Measurements from ENCODE around the gene C10orf88. TPM values are rescaled to one million over a fixed set of nuclear protein-coding genes. Genes with fewer than 3 reads are reported as not detected.

C10orf88 gene
- total and polyA plus RNA-seq, 5 donors = 4.1 to 7.8 (median 6.6) TPM

DNA sequence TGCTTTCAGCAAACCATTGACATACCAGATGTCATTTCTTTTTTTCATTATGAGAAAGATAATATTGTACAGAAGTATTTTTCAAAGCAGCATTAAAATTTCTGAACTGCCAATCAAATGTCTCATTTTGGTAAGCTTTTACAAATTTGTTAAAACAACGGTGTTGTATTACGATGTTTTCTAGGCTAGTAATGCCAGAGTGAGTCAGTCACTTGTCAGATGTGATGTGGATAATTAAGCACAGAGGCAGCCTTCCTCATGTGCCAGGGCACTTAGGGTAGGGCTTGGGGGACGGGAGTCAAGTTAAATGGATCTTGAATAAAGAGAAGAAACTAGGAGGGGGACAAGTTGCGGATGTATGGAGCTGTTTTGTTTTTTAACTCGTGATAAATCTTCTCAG lies 36.3 kb upstream of the C10orf88 start:
- H3K9me3 ChIP-seq (ENCODE audit: control insufficient read depth, low read length) = no peaks in the 10 kb centered on the region
- H3K4me1 ChIP-seq (ENCODE audit: control insufficient read depth, insufficient read depth, low read length) = no peaks in the 10 kb centered on the region
- no peak overlapping the region for H3K27ac ChIP-seq (ENCODE audit: low read length)
- DNase-seq (no peak), ATAC-seq (no peak)
- intact Hi-C loops (cut with DNase I) = no loop called here
- H3K4me3 ChIP-seq (ENCODE audit: low read length) = no peak overlapping the region
- H3K27me3 ChIP-seq (ENCODE audit: control insufficient read depth, insufficient read depth) = no peaks in the 10 kb centered on the region
- WGBS = 69% methylated on average over 5 of the region's 5 CpGs

DNA sequence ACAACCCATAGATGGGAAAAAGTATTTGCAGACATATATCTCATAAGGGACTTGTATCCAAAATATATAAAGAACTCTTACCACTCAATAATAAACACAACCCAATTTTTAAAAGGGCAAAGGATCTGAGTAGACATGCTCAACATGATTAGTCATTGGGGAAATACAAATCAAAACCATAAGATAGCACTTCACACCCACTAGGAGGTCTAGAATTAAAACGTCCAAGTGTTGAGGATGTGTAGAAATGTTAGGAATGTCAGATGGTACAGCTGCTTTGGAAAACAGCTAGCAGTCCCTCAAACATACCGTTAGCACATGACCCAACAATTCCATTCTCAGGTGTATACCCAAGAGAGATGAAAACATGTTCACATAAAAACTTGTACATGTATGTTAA lies 34.5 kb upstream of the C10orf88 start:
- Histone ChIP-seq H3K4me3 (ENCODE audit: low read length) (no peak overlapping the region), H3K27me3 (ENCODE audit: control insufficient read depth, insufficient read depth) (no peaks in the 10 kb centered on the region), H3K9me3 (ENCODE audit: control insufficient read depth, low read length) (no peaks in the 10 kb centered on the region), H3K27ac (ENCODE audit: low read length) (no peak overlapping the region), H3K4me1 (ENCODE audit: control insufficient read depth, insufficient read depth, low read length) (no peaks in the 10 kb centered on the region)
- ATAC-seq (no peak), DNase-seq (no peak)
- intact Hi-C loops (cut with DNase I) = no loop called here
- WGBS = 59% methylated on average over 2 of the region's 2 CpGs

DNA sequence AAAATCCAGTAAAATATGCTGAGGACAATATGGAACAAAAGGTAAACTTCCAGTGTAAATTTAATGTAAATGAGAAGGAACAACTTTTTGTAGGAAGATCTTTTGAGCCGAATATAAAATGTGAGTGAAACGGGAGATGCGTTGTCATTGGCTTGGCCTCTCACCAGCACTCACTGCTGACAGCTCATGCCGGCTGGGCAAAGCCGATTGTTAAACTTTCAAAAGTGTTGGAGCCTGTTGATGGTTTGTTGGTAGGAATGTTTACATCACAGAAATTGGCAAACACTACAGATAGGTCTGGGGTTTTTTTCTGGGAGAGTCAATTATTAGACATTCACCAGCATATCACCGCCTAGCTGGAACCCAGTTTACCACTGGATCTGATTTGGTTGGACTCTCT lies 32.3 kb upstream of the C10orf88 start:
- H3K27me3 ChIP-seq (ENCODE audit: control insufficient read depth, insufficient read depth) = no peaks in the 10 kb centered on the region
- H3K27ac ChIP-seq (ENCODE audit: low read length) = no peak overlapping the region
- H3K4me3 ChIP-seq (ENCODE audit: low read length) = no peak overlapping the region
- DNase-seq (no peak), ATAC-seq (no peak)
- no peaks in the 10 kb centered on the region for H3K4me1 ChIP-seq (ENCODE audit: control insufficient read depth, insufficient read depth, low read length)
- intact Hi-C loops (cut with DNase I) = no loop called here
- 81% methylated on average over 6 of the region's 6 CpGs for WGBS
- H3K9me3 ChIP-seq (ENCODE audit: control insufficient read depth, low read length) = no peaks in the 10 kb centered on the region

DNA sequence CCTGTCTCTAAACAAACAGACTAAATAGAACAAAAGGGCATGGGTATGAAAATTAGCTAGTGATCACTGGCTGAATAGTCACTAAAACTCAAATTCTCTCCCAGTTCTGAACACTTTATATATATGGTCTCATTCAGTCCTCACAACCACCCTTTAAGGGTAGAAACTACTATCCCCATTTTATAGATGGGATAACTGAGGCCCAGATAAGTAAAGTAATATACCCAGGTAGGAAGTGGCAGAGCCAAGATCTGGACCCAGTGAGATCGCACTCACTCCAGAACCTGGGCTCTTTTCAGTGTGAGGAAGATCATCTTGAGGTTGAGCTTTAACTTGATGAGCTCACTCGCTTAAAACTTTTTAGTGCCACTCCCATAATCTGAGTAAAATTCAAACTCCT lies 30.7 kb upstream of the C10orf88 start:
- H3K4me1 ChIP-seq (ENCODE audit: control insufficient read depth, insufficient read depth, low read length) = no peaks in the 10 kb centered on the region
- intact Hi-C loops (cut with DNase I) = no loop called here
- WGBS = 99% methylated on average over 2 of the region's 2 CpGs
- no peak for ATAC-seq
- no peak overlapping the region for H3K4me3 ChIP-seq (ENCODE audit: low read length)
- no peaks in the 10 kb centered on the region for H3K9me3 ChIP-seq (ENCODE audit: control insufficient read depth, low read length)
- no peaks in the 10 kb centered on the region for H3K27me3 ChIP-seq (ENCODE audit: control insufficient read depth, insufficient read depth)
- no peak for DNase-seq
- H3K27ac ChIP-seq (ENCODE audit: low read length) = no peak overlapping the region

DNA sequence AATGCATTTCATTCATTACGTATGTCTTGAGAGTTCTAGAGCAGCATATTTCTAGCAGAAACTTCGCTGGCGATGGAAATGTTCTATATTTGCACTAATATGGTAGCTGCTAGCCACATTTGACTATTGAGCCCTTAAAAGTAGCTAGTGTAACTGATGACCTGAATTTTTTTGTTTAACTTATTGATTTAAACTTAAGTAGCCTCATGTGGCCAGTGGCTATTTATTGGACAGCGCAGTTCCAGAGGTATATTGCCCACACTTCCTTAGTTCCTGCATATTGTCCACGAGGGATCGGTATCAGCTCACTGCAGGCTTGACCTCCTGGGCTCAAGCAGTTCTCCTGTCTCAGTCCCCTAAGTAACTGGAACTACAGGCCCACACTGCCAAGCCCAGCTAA lies 29.9 kb upstream of the C10orf88 start:
- intact Hi-C loops (cut with DNase I) = no loop called here
- Histone ChIP-seq H3K27ac (ENCODE audit: low read length) (no peak overlapping the region), H3K9me3 (ENCODE audit: control insufficient read depth, low read length) (no peaks in the 10 kb centered on the region), H3K4me3 (ENCODE audit: low read length) (no peak overlapping the region), H3K27me3 (ENCODE audit: control insufficient read depth, insufficient read depth) (no peaks in the 10 kb centered on the region), H3K4me1 (ENCODE audit: control insufficient read depth, insufficient read depth, low read length) (no peaks in the 10 kb centered on the region)
- ATAC-seq = no peak
- no peak for DNase-seq
- WGBS = 96% methylated on average over 6 of the region's 6 CpGs

DNA sequence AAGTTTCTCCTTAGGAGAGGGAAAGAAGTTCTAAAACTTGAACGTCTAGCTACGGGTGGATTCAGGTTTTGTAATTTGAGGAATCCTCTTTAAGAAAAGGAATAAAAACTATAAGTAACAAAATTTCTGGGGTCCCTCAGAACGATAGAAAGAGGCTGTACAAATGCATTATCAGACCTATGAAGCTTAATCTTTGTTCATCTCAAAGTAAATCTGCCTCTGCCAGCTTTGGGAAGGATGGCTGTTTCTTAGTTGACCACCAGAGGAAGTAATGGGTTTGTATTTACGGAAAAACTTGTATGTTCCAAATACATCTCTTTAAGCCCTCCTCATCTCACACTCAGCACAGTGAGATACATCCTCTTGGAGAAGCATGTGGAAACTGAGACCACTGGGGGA lies 27.0 kb upstream of the C10orf88 start:
- Histone ChIP-seq H3K27ac (ENCODE audit: low read length) (no peak overlapping the region), H3K9me3 (ENCODE audit: control insufficient read depth, low read length) (no peaks in the 10 kb centered on the region), H3K4me1 (ENCODE audit: control insufficient read depth, insufficient read depth, low read length) (no peaks in the 10 kb centered on the region), H3K27me3 (ENCODE audit: control insufficient read depth, insufficient read depth) (no peaks in the 10 kb centered on the region), H3K4me3 (ENCODE audit: low read length) (peak overlapping the region; percentile 44)
- intact Hi-C loops (cut with DNase I) = no loop called here
- ATAC-seq = no peak
- no peak for DNase-seq
- 20% methylated on average over 4 of the region's 4 CpGs for WGBS

DNA sequence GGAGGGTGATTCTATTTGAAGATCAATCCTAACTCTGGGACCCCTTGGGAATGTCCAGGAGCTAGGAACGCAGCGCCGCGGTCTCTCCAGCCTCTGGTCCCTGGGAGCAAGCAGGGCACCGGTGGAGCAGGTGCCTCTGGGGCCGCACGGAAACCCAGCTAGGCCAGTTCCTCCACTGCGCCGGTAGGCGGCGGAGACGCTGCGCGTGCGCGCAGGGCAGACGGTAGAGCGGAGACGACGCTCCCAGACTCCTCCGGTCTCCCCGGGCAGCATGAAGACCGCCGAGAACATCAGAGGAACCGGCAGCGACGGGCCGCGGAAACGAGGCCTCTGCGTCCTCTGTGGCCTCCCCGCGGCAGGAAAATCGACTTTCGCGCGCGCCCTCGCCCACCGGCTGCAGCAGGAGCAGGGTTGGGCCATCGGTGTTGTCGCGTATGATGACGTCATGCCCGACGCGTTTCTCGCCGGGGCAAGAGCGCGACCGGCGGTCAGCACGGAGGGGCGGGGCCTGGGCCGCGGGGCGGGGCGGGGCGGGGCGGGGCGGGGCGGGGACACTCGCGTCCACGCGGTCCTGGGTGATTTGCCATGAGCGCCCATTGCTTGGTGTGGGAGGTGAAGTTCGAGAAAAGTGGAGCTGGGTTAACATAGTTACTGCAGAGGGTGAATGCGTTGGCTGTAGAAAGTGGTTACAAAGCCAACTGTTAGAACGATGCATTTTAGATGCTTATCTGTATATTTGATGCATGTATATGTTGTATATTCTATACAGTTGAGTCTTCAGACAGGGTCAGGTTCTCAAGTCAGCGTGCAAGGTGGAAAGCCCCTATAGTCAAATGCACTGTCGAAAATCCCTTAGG lies 26.4 kb upstream of the C10orf88 start, which contains the start of gene PSTK:
TSS of gene PSTK (plus strand) at position 193 of the 857 bp plus-strand sequence. CDS start at position 272, 79 bp downstream.
- intact Hi-C loops (cut with DNase I) = no loop called here
- under 1% methylated on average over 73 of the region's 73 CpGs for WGBS

DNA sequence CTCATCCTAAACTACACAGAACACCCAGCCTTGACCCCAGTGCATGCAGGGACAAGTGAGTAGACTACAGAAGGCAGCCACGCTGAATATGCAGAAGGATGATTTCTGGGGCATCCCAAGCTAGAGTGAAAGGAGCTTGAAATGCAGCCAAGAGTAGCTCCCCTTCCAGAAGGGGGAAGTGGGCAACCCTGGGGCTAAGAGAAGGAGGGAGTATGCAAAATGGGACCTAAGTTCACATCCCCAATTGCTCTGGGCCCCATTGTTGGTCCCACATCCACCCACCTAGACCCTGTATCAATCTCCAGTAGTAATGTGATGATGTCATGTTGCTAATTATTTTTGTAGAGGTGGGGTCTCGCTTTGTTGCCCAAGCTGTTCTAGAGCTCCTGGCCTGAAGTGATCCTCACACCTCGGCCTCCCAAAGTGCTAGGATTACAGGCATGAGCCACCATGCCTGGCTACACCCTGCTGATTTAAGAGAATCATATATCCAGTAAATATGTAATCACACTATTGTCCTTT lies 20.6 kb upstream of the C10orf88 start:
- H3K27ac ChIP-seq (ENCODE audit: low read length) = no peak overlapping the region
- no peak overlapping the region for H3K4me3 ChIP-seq (ENCODE audit: low read length)
- intact Hi-C loops (cut with DNase I) = no loop called here
- DNase-seq = no peak
- no peaks in the 10 kb centered on the region for H3K9me3 ChIP-seq (ENCODE audit: control insufficient read depth, low read length)
- WGBS = 86% methylated on average over 3 of the region's 3 CpGs
- H3K27me3 ChIP-seq (ENCODE audit: control insufficient read depth, insufficient read depth) = no peaks in the 10 kb centered on the region
- no peaks in the 10 kb centered on the region for H3K4me1 ChIP-seq (ENCODE audit: control insufficient read depth, insufficient read depth, low read length)
- ATAC-seq = no peak

More for the DNA sequence above, 26.4 kb upstream of the C10orf88 start, which contains the start of gene PSTK:
- Histone ChIP-seq H3K4me3 (ENCODE audit: low read length) (peak within 1 kb of the TSS; percentile 44), H3K9me3 (ENCODE audit: control insufficient read depth, low read length) (no peaks in the 10 kb centered on the region), H3K4me1 (ENCODE audit: control insufficient read depth, insufficient read depth, low read length) (no peaks in the 10 kb centered on the region), H3K27ac (ENCODE audit: low read length) (peak within 1 kb of the TSS; percentile 64), H3K27me3 (ENCODE audit: control insufficient read depth, insufficient read depth) (no peaks in the 10 kb centered on the region)
- ATAC-seq = peak; percentile 99
- DNase-seq = peak; percentile 94 to 98 (median 97)

DNA sequence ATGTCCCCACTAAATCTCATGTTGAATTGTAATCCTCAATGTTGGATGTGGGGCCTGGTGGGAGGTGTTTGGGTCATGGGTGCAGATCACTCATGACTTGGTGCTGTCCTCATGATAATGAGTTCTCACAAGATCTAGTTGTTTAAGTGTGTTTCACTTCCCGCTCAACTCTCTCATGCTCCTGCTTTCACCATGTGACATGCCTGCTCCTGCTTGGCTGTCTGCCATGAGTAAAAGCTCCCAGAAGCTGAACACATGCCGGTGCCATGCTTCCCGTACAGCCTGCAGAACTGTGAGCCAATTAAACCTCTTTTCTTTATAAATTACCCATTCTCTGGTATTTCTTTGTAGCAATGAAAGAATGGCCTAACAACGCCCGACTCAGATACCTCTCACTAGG lies 20.0 kb upstream of the C10orf88 start:
- 52% methylated on average over 5 of the region's 5 CpGs for WGBS
- Histone ChIP-seq H3K4me1 (ENCODE audit: control insufficient read depth, insufficient read depth, low read length) (no peaks in the 10 kb centered on the region), H3K27me3 (ENCODE audit: control insufficient read depth, insufficient read depth) (no peaks in the 10 kb centered on the region), H3K4me3 (ENCODE audit: low read length) (no peak overlapping the region), H3K9me3 (ENCODE audit: control insufficient read depth, low read length) (no peaks in the 10 kb centered on the region), H3K27ac (ENCODE audit: low read length) (no peak overlapping the region)
- intact Hi-C loops (cut with DNase I) = no loop called here
- no peak for ATAC-seq
- DNase-seq = no peak

DNA sequence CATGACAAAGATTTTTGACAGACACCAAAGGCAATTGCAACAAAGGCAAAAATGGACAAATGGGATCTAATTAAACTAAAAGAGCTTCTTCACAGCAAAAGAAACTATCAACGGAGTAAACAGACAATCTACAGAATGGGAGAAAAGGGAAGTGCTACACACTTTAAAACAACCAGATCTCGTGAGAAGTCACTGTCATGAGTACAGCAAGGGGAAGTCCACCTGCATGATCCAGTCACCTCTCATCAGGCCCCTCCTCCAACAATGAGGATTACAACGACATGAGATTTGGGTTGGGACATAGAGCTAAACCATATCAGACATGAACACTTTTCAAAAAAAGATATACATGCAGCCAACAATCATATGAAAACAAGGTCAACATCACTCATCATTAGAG lies 14.7 kb upstream of the C10orf88 start:
- 70% methylated on average over 3 of the region's 3 CpGs for WGBS
- ATAC-seq = no peak
- Histone ChIP-seq H3K9me3 (ENCODE audit: control insufficient read depth, low read length) (no peaks in the 10 kb centered on the region), H3K4me3 (ENCODE audit: low read length) (no peak overlapping the region), H3K27ac (ENCODE audit: low read length) (no peak overlapping the region), H3K27me3 (ENCODE audit: control insufficient read depth, insufficient read depth) (no peaks in the 10 kb centered on the region), H3K4me1 (ENCODE audit: control insufficient read depth, insufficient read depth, low read length) (no peaks in the 10 kb centered on the region)
- intact Hi-C loops (cut with DNase I) = no loop called here
- DNase-seq = no peak

DNA sequence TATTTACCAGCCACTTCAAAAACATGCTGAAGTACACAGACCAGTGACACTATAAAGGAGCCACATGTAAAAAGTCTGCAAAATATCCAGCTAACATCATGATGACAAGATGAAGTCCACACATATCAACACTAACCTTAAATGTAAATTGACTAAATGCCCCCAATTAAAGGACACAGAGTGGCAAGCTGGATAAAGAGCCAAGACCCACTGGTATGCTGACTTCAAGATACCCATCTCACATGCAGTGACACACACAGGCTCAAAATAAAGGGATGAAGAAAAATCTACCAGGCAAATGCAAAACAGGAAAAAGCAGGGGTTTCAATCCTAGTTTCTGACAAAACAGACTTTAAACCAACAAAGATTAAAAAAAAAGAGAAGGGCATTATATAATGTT lies 12.9 kb upstream of the C10orf88 start:
- Histone ChIP-seq H3K9me3 (ENCODE audit: control insufficient read depth, low read length) (no peaks in the 10 kb centered on the region), H3K27ac (ENCODE audit: low read length) (no peak overlapping the region), H3K4me1 (ENCODE audit: control insufficient read depth, insufficient read depth, low read length) (no peaks in the 10 kb centered on the region), H3K4me3 (ENCODE audit: low read length) (no peak overlapping the region), H3K27me3 (ENCODE audit: control insufficient read depth, insufficient read depth) (no peaks in the 10 kb centered on the region)
- intact Hi-C loops (cut with DNase I) = no loop called here
- no peak for DNase-seq
- ATAC-seq = no peak

Measured in right cardiac atrium (tissue), 5 donors.